SK-N-SH (cell line): ENCODE results near the gene BCL11A.

Experiments used
- RCOR1 ChIP-seq: fragments of 150-350 bp; IDR thresholded peaks from 2 replicates; pipeline ENCODE4 v1.6.1; 2017; ENCODE audit warnings: antibody characterized with exemption, low read length
- SIN3A ChIP-seq: IDR thresholded peaks from 2 replicates; pipeline ENCODE4 v1.6.1; 2012; ENCODE audit warnings: low read depth, mild to moderate bottlenecking, low read length, moderate library complexity, borderline replicate concordance
- TF ChIP-seq, protein P1 (sequence below): fragments of 200-600 bp; sonication (generic); IDR thresholded peaks from 2 replicates; pipeline ENCODE4 v1.6.1; 2017; ENCODE audit warnings: antibody characterized with exemption, mild to moderate bottlenecking, moderate library complexity
- TF ChIP-seq, protein P2 (sequence below): IDR thresholded peaks from 2 replicates; pipeline ENCODE4; 2012
- TF ChIP-seq, protein P3 (sequence below): IDR thresholded peaks from 2 replicates; pipeline ENCODE4 v1.6.1; 2012; ENCODE audit warnings: mild to moderate bottlenecking, low read depth, low read length, moderate library complexity

DNA sequence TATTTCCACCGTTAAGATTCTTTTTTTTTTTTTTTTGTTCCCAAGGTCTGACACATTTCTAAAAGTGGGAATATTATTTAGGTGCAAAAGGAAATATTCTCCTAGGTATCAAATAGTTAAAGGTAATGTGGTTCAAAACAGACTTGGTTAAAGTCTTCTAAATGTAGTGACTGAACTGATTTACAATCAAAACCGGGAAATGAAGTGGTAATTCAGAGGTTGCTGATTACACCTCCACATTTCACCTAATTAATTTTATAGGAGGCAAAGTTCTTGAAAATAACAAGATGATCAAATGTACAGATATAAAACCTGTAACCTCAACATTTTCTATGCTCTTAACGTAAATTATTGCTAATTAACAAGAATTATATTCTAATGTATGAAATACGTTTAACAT lies 5.1 kb downstream of the BCL11A start:
- TF ChIP-seq, protein P1, sequence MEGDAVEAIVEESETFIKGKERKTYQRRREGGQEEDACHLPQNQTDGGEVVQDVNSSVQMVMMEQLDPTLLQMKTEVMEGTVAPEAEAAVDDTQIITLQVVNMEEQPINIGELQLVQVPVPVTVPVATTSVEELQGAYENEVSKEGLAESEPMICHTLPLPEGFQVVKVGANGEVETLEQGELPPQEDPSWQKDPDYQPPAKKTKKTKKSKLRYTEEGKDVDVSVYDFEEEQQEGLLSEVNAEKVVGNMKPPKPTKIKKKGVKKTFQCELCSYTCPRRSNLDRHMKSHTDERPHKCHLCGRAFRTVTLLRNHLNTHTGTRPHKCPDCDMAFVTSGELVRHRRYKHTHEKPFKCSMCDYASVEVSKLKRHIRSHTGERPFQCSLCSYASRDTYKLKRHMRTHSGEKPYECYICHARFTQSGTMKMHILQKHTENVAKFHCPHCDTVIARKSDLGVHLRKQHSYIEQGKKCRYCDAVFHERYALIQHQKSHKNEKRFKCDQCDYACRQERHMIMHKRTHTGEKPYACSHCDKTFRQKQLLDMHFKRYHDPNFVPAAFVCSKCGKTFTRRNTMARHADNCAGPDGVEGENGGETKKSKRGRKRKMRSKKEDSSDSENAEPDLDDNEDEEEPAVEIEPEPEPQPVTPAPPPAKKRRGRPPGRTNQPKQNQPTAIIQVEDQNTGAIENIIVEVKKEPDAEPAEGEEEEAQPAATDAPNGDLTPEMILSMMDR: no peak
- TF ChIP-seq, protein P2, sequence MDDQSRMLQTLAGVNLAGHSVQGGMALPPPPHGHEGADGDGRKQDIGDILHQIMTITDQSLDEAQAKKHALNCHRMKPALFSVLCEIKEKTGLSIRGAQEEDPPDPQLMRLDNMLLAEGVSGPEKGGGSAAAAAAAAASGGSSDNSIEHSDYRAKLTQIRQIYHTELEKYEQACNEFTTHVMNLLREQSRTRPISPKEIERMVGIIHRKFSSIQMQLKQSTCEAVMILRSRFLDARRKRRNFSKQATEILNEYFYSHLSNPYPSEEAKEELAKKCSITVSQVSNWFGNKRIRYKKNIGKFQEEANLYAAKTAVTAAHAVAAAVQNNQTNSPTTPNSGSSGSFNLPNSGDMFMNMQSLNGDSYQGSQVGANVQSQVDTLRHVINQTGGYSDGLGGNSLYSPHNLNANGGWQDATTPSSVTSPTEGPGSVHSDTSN: no peak
- TF ChIP-seq, protein P3, sequence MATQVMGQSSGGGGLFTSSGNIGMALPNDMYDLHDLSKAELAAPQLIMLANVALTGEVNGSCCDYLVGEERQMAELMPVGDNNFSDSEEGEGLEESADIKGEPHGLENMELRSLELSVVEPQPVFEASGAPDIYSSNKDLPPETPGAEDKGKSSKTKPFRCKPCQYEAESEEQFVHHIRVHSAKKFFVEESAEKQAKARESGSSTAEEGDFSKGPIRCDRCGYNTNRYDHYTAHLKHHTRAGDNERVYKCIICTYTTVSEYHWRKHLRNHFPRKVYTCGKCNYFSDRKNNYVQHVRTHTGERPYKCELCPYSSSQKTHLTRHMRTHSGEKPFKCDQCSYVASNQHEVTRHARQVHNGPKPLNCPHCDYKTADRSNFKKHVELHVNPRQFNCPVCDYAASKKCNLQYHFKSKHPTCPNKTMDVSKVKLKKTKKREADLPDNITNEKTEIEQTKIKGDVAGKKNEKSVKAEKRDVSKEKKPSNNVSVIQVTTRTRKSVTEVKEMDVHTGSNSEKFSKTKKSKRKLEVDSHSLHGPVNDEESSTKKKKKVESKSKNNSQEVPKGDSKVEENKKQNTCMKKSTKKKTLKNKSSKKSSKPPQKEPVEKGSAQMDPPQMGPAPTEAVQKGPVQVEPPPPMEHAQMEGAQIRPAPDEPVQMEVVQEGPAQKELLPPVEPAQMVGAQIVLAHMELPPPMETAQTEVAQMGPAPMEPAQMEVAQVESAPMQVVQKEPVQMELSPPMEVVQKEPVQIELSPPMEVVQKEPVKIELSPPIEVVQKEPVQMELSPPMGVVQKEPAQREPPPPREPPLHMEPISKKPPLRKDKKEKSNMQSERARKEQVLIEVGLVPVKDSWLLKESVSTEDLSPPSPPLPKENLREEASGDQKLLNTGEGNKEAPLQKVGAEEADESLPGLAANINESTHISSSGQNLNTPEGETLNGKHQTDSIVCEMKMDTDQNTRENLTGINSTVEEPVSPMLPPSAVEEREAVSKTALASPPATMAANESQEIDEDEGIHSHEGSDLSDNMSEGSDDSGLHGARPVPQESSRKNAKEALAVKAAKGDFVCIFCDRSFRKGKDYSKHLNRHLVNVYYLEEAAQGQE: no peak
- no peak for TF ChIP-seq RCOR1
- no peak for TF ChIP-seq SIN3A
